Vagina (tissue), 2 donors: ENCODE measurements around the gene MTCL1.

Experiments used
- POLR2AphosphoS5 ChIP-seq, 2 donors: sonication (generic); formaldehyde crosslinking; IDR thresholded peaks; one replicate each; pipeline ENCODE4 v1.9.0; 2017; ENCODE audit warnings: antibody characterized with exemption in 2 of 2, mild to moderate bottlenecking in 2 of 2, low read depth in 1 of 2; ENCODE audit not compliant: insufficient read depth in 1 of 2
- TF ChIP-seq, protein P1 (sequence below), 3 experiments: fragments of 450-650 bp in 2 of 3; fragments of 200-600 bp in 1 of 3; sonication (generic) in 1 of 3; IDR thresholded peaks; one replicate each; pipeline ENCODE4 v1.5.1; 2017 to 2019; ENCODE audit warnings: antibody characterized with exemption in 3 of 3, mild to moderate bottlenecking in 2 of 3, moderate library complexity in 2 of 3

DNA sequence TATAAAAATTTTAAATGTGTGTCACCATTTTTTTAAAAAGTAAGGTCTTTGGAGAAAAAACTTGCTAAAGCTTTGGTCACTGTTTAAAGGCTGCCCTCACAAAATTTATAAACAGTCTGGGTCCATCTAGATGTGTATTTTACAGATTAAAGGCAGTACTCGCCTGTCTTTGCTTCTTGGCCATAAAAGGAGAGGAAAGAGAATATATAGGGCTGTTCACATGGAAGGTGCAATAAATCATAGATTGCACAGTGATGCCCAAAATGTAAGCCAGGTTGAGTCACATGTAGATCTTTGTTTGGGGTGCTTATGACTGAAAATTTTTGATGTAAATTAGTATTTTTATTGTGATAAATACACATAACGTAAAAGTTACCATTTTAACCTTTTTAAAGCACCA is 55.6 kb downstream of the MTCL1 start:
- TF ChIP-seq POLR2AphosphoS5 (IDR thresholded peaks at IDR 0.05; ENCODE audit: insufficient read depth in 1 of 2, low read depth in 1 of 2), result no peak
- TF ChIP-seq, protein P1, sequence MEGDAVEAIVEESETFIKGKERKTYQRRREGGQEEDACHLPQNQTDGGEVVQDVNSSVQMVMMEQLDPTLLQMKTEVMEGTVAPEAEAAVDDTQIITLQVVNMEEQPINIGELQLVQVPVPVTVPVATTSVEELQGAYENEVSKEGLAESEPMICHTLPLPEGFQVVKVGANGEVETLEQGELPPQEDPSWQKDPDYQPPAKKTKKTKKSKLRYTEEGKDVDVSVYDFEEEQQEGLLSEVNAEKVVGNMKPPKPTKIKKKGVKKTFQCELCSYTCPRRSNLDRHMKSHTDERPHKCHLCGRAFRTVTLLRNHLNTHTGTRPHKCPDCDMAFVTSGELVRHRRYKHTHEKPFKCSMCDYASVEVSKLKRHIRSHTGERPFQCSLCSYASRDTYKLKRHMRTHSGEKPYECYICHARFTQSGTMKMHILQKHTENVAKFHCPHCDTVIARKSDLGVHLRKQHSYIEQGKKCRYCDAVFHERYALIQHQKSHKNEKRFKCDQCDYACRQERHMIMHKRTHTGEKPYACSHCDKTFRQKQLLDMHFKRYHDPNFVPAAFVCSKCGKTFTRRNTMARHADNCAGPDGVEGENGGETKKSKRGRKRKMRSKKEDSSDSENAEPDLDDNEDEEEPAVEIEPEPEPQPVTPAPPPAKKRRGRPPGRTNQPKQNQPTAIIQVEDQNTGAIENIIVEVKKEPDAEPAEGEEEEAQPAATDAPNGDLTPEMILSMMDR (IDR thresholded peaks at IDR 0.05), result no peak
